Astrocyte of the spinal cord (primary cell): Measurements from ENCODE around the gene ZNF397.
A peak's percentile ranks its signal among the peaks of the same experiment; 100 is the strongest.

ENCODE experiments used
- DNase-seq: peaks from one replicate; pipeline ENCODE4 v3.0.0; 2011; ENCODE audit warnings: low read depth, low spot score
- H3K4me3 ChIP-seq: 2 replicates; pipeline ENCODE4 v1.5.1; 2011; ENCODE audit warnings: low read depth, mild to moderate bottlenecking, low read length, moderate library complexity
- CTCF ChIP-seq: IDR thresholded peaks from 2 replicates; pipeline ENCODE4 v1.5.1; 2012; ENCODE audit warnings: low read depth, mild to moderate bottlenecking, low read length, inconsistent platforms
- in situ Hi-C: cut with HindIII; loops from 2 replicates; pipeline ENCODE4 v1.10.0; 2017; ENCODE audit warnings: low sequenced_read_pairs

ZNF397 gene

GRCh38 chr18:35227254-35227653 is 13.6 kb upstream of the ZNF397 start:
- no peak for TF ChIP-seq CTCF
- in situ Hi-C loops = no loop called here
- DNase-seq = no peak
- no peak overlapping the region for H3K4me3 ChIP-seq

- in situ Hi-C loops = no loop called here
- TF ChIP-seq CTCF = peak; percentile 95
- peak; percentile 69 for DNase-seq
- H3K4me3 ChIP-seq = peak overlapping the region; percentile 26
Measured at GRCh38 chr18:35231052-35231451, 9.8 kb upstream of the ZNF397 start.

- in situ Hi-C loops = no loop called here
- TF ChIP-seq CTCF = no peak
- peak; percentile 26 for DNase-seq
- no peak overlapping the region for H3K4me3 ChIP-seq
Measured at GRCh38 chr18:35236571-35237363, 4.1 kb upstream of the ZNF397 start.

- no peak overlapping the region for H3K4me3 ChIP-seq
- no peak for TF ChIP-seq CTCF
- DNase-seq = no peak
- in situ Hi-C loops = no loop called here
Measured at GRCh38 chr18:35239314-35239713, 1.5 kb upstream of the ZNF397 start.

- TF ChIP-seq CTCF = no peak
- H3K4me3 ChIP-seq = peak overlapping the region; percentile 67
- no peak for DNase-seq
- in situ Hi-C loops = no loop called here
Measured at GRCh38 chr18:35241448-35241804, 592 bp downstream of the ZNF397 start.

GRCh38 chr18:35242426-35242825 is 1.6 kb downstream of the ZNF397 start:
- no peak overlapping the region for H3K4me3 ChIP-seq
- TF ChIP-seq CTCF = no peak
- in situ Hi-C loops = no loop called here
- no peak for DNase-seq
